ENCODE measurements around the gene METAP2. TPM values are rescaled to one million over a fixed set of nuclear protein-coding genes. Genes with fewer than 3 reads are reported as not detected.

METAP2 gene
- polyA plus RNA-seq, 1 of the 3 experiments (the other 2 are of a cell fraction), result 35.8 TPM

DNA sequence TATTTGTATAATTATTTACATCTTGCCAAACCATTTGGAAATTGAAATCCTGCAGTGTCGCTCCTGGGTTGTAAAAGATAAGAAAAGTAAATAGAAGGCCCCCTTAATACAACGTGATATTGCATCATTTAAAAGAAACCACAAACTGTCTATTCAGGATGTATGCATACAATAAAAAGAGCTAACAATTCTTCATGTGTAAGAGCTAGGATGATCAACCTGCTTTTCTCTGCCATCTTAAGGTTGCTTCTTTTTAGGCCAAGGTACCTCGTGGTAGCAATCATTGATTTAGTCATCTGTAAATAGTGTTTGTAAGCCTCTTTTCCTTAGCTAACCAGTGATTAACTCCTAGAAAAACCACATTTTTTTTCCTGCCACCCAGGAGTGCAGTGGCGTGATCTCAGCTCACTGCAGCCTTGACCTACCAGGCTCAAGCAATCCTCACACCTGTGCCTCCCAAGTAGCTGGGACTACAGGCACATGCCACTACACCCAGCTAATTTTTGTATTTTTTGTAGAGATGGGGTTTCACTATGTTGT, 80.7 kb downstream of the METAP2 start (continued):
- TF ChIP-seq TAF1 (IDR thresholded peaks at IDR 0.05; ENCODE audit: borderline replicate concordance, low read depth, low read length) (no peak), MEF2A (IDR thresholded peaks at IDR 0.05; ENCODE audit: borderline replicate concordance, low read depth) (no peak), EP300 (IDR thresholded peaks at IDR 0.05; ENCODE audit: borderline replicate concordance in 1 of 2, low read depth in 1 of 2, low read length in 1 of 2) (no peak), RCOR1 (IDR thresholded peaks at IDR 0.05; ENCODE audit: low read length) (no peak), RFX5 (IDR thresholded peaks at IDR 0.05; ENCODE audit: low read length) (no peak), FOXM1 (IDR thresholded peaks at IDR 0.05; ENCODE audit: low read depth) (no peak)
- TF ChIP-seq, protein P1, sequence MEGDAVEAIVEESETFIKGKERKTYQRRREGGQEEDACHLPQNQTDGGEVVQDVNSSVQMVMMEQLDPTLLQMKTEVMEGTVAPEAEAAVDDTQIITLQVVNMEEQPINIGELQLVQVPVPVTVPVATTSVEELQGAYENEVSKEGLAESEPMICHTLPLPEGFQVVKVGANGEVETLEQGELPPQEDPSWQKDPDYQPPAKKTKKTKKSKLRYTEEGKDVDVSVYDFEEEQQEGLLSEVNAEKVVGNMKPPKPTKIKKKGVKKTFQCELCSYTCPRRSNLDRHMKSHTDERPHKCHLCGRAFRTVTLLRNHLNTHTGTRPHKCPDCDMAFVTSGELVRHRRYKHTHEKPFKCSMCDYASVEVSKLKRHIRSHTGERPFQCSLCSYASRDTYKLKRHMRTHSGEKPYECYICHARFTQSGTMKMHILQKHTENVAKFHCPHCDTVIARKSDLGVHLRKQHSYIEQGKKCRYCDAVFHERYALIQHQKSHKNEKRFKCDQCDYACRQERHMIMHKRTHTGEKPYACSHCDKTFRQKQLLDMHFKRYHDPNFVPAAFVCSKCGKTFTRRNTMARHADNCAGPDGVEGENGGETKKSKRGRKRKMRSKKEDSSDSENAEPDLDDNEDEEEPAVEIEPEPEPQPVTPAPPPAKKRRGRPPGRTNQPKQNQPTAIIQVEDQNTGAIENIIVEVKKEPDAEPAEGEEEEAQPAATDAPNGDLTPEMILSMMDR (IDR thresholded peaks at IDR 0.05), result no peak
- TF ChIP-seq, protein P2, sequence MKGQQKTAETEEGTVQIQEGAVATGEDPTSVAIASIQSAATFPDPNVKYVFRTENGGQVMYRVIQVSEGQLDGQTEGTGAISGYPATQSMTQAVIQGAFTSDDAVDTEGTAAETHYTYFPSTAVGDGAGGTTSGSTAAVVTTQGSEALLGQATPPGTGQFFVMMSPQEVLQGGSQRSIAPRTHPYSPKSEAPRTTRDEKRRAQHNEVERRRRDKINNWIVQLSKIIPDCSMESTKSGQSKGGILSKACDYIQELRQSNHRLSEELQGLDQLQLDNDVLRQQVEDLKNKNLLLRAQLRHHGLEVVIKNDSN (IDR thresholded peaks at IDR 0.05; ENCODE audit: borderline replicate concordance, low read depth), result no peak

DNA sequence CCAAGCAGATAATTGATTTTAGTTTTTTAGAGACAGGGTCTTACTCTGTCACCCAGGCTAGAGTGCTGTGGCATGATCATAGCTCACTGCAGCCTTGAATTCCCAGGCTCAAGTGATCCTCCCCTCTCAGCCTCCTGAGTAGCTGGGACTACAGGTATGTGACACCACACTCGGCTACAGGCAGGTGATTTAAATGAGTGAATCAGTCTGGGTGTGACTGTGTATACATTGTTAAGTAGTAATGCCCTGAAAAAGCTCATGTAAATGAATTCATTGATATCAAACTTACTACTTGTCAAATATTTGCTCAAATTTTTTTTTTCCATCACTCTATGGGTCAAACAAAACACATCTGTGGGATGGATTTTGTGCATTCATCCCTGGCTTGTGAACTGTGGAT, 83.7 kb downstream of the METAP2 start:
- H3K79me2 ChIP-seq (ENCODE audit: insufficient read depth), result no peaks in the 10 kb centered on the region
- no peaks in the 10 kb centered on the region for H3K4me1 ChIP-seq (ENCODE audit: control insufficient read depth in 1 of 2, insufficient read depth in 2 of 2, low read depth in 1 of 2, low read length in 1 of 2)
- no peaks in the 10 kb centered on the region for H3F3A ChIP-seq (replicated peaks; ENCODE audit: insufficient read depth)
- POLR2A ChIA-PET, result no interaction called here
- CTCF ChIA-PET, result no interaction called here
- no peak overlapping the region for H3K27ac ChIP-seq (ENCODE audit: low read depth in 2 of 2, low read length in 1 of 2)
- no peaks in the 10 kb centered on the region for H4K20me1 ChIP-seq (ENCODE audit: insufficient read depth)
- H2AFZ ChIP-seq (ENCODE audit: low read depth), result no peak overlapping the region
- H3K27me3 ChIP-seq (ENCODE audit: insufficient read depth), result no peaks in the 10 kb centered on the region
- WGBS (ENCODE audit: low lambda C conversion rate), result 17% methylated on average over 1 of the region's 1 CpG
- no peak for DNase-seq
- H3K9ac ChIP-seq, result no peak overlapping the region
- H3K9me3 ChIP-seq, result no peaks in the 10 kb centered on the region
- H3K4me2 ChIP-seq, result no peak overlapping the region
- H3K9me2 ChIP-seq, result no peaks in the 10 kb centered on the region
- TF ChIP-seq EP300 (IDR thresholded peaks at IDR 0.05; ENCODE audit: borderline replicate concordance in 1 of 2, low read depth in 1 of 2, low read length in 1 of 2), result no peak
- no peak for TF ChIP-seq MEF2A (IDR thresholded peaks at IDR 0.05; ENCODE audit: borderline replicate concordance, low read depth)
- no peak for TF ChIP-seq TEAD4 (IDR thresholded peaks at IDR 0.05; ENCODE audit: borderline replicate concordance, insufficient read depth)
- no peak for TF ChIP-seq NRF1 (IDR thresholded peaks at IDR 0.05; ENCODE audit: low read depth, low read length)
- TF ChIP-seq EZH2phosphoT487 (IDR thresholded peaks at IDR 0.05; ENCODE audit: borderline replicate concordance, low read depth), result no peak
- H3K4me3 ChIP-seq (ENCODE audit: low read depth in 2 of 2, low read length in 1 of 2), result no peak overlapping the region
- no peaks in the 10 kb centered on the region for H3K36me3 ChIP-seq (replicated peaks in 1 of 2; ENCODE audit: control insufficient read depth in 1 of 2, insufficient read depth in 2 of 2, low read length in 1 of 2)

Small RNA genes within 50 kb of the gene (small RNA-seq; reads per million reads assigned to genes)
- 0 to 1.1 (median 0) reads per million in 7 experiments for gene RNU6-735P

Other genes with a start within 250 kb of the METAP2 start
- 0.07 and 0.18 TPM in 2 replicates for gene USP44, start 77.3 kb downstream of the METAP2 start, polyA plus RNA-seq (2012; rRNA removed)

Data from SK-N-SH (cell line).